Activated CD8-positive, alpha-beta T cell treated with anti-CD3 and anti-CD28 coated beads, Interleukin-2, amount 10 ng/mL, durations not matched to agents 7 days and 5 days (primary cell): ENCODE data around the gene RASSF6. TPM values are rescaled to one million over a fixed set of nuclear protein-coding genes. Genes with fewer than 3 reads are reported as not detected.
"Not testable (repeated sequence)": the region's sequence is repeated elsewhere in the genome, so short reads cannot be mapped to it uniquely, and the experiment has no call there.

Source experiments
- ATAC-seq: fragments of 150-1000 bp; cut with Tn5 transposase; one replicate; pipeline ENCODE4 v1.10.0; 2021; ENCODE audit warnings: moderate library complexity
- CTCF ChIA-PET: fragments of 350-600 bp; sonication (Branson Sonifier 250); formaldehyde crosslinking; loops from one replicate; lab custom pipeline; 2021; ENCODE audit warnings: antibody characterized with exemption; lab: Charles Lee
- POLR2A ChIA-PET: fragments of 350-600 bp; sonication (Branson Sonifier 250); formaldehyde crosslinking; loops from one replicate; lab custom pipeline; 2021; ENCODE audit warnings: antibody characterized with exemption; lab: Charles Lee
- DNase-seq: peaks from one replicate; pipeline ENCODE4 v3.0.0-alpha.2; 2020
- H3K27ac Mint-ChIP-seq: one replicate; pipeline ENCODE4 v1.8.0; 2021; ENCODE audit warnings: mild to moderate bottlenecking, mixed read lengths
- H3K27me3 Mint-ChIP-seq: one replicate; pipeline ENCODE4 v1.8.0; 2021; ENCODE audit warnings: low read depth, mixed read lengths
- H3K36me3 Mint-ChIP-seq: one replicate; pipeline ENCODE4 v1.8.0; 2021; ENCODE audit warnings: low read depth, mixed read lengths
- H3K4me1 Mint-ChIP-seq: one replicate; pipeline ENCODE4 v1.8.0; 2021; ENCODE audit warnings: low read depth, mixed read lengths
- H3K4me3 Mint-ChIP-seq: one replicate; pipeline ENCODE4 v1.8.0; 2021; ENCODE audit warnings: mild to moderate bottlenecking, mixed read lengths
- H3K9me3 Mint-ChIP-seq: one replicate; pipeline ENCODE4 v1.8.0; 2022; ENCODE audit warnings: mixed read lengths; ENCODE audit not compliant: insufficient read depth
- total RNA-seq, 2 experiments: library from RNA; stranded (reverse); gene quantifications; one replicate each; pipeline ENCODE4 v1.2.3, GENCODE V29; 2021

Gene RASSF6, protein sequence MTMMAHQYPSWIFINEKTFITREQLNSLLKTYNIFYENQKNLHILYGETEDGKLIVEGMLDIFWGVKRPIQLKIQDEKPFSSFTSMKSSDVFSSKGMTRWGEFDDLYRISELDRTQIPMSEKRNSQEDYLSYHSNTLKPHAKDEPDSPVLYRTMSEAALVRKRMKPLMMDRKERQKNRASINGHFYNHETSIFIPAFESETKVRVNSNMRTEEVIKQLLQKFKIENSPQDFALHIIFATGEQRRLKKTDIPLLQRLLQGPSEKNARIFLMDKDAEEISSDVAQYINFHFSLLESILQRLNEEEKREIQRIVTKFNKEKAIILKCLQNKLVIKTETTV
- total RNA-seq, result not detected

GRCh38 chr4:73620115-73620792, at the start of gene RASSF6:
Gene RASSF6, minus strand, starts transcription at chr4:73620436. Its CDS starts 8,641 bp downstream, at chr4:73611795.
- POLR2A ChIA-PET, result no interaction called here
- CTCF ChIA-PET, result no interaction called here
- no peaks in the 10 kb centered on the region for H3K36me3 Mint-ChIP-seq
- DNase-seq, result no peak
- no peaks in the 10 kb centered on the region for H3K9me3 Mint-ChIP-seq
- H3K4me3 Mint-ChIP-seq, result no peak within 1 kb of the TSS
- ATAC-seq, result peak; percentile 49
- H3K27me3 Mint-ChIP-seq, result peaks cover 13% of the 10 kb centered on the region
- peaks cover 4% of the 10 kb centered on the region for H3K4me1 Mint-ChIP-seq
- H3K27ac Mint-ChIP-seq, result no peak within 1 kb of the TSS

DNA sequence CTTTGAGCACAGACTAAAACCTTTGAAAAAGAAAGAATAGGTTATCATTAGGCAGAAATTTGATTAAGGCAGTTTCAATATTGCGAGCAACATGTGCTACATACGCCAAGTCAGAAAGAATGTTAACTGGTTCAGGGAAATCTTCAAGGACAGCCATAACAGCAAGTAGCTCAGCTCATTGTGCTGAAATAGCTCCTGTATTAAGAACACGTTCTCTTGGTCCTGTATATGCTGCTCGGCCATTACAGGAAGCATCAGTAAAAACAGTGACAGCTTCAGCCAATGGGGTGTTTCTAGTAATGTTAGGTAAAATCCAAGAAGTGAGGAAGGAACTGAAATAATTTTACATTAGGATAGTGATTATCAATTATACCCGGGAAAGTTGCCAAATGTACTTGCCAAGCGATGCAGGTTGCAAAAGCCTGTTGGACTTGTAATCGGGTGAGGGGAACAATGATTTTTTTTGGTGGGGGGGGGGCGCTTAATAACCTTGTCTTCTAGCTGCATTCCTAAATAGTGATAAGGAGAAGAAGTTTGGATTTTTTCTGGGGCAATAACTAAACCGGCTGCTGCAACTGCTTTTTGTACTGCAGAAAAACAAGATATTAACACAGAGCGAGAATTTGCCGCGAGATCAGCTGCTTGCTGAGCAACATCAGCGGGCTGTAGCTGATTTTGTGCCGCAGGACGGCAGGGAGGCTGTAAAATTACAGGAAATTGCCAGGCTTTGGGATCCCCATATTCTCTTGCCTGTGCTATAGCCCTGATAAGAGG, 49.4 kb upstream of the RASSF6 start:
- Mint-ChIP-seq H3K27ac (no peak overlapping the region), H3K4me3 (no peak overlapping the region), H3K4me1 (no peaks in the 10 kb centered on the region), H3K9me3 (no peaks in the 10 kb centered on the region), H3K27me3 (no peaks in the 10 kb centered on the region), H3K36me3 (no peaks in the 10 kb centered on the region)
- DNase-seq (no peak), ATAC-seq (no peak)
- POLR2A ChIA-PET, result no interaction called here
- CTCF ChIA-PET, result interaction anchor here (1.2 kb wide), 1 partner anchor 16 kb away, joined by 4 read pairs; no protein-coding TSS in a partner anchor

DNA sequence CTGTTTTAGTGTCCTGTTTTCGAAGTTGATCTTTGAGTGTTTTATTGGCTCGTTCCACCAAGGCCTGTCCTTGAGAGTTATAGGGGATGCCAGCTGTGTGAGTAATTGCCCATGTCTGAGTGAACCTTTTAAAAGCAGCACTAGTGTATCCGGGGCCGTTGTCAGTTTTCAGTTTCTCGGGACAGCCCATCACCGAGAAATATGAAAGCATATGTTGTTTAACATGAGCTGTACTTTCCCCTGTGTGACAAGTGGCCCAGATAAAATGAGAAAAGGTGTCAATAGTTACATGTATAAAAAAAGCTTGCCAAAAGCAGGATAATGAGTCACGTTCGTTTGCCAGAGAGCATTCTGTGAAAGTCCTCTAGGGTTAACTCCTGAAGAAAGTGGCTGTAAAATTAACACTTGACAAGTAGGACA, 48.6 kb upstream of the RASSF6 start:
- ChIA-PET CTCF (interaction anchor here (1.2 kb wide), 1 partner anchor 15 kb away, joined by 4 read pairs; no protein-coding TSS in a partner anchor), POLR2A (no interaction called here)
- ATAC-seq, result no peak
- DNase-seq, result no peak
- Mint-ChIP-seq H3K4me3 (no peak overlapping the region), H3K4me1 (no peaks in the 10 kb centered on the region), H3K27me3 (no peaks in the 10 kb centered on the region), H3K27ac (no peak overlapping the region), H3K36me3 (no peaks in the 10 kb centered on the region), H3K9me3 (no peaks in the 10 kb centered on the region)

- H3K4me1 Mint-ChIP-seq, H3K4me3 Mint-ChIP-seq, H3K36me3 Mint-ChIP-seq, DNase-seq, CTCF ChIA-PET, H3K9me3 Mint-ChIP-seq, H3K27me3 Mint-ChIP-seq, POLR2A ChIA-PET, ATAC-seq, H3K27ac Mint-ChIP-seq: not testable (repeated sequence)
Observed at GRCh38 chr4:73665924-73666323, 45.7 kb upstream of the RASSF6 start.

DNA sequence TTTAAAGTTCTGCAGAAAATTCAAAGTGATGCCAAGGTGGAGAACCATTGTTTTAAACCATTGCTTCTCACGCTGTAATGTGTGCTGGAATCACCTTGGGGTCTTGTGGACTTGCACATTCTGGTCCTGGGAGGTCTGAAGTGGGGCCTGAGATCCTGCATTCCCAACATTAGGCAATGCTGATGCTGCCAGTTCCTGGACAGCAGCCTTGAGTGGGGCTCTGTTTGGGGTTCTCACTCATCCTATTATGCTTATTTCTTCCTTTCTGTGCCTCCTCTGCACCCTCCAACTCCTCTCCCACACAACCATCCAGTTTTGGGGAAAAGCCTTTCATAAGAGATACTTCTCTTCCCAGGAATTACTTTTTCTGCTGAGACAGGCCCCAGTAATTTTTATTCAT, 44.2 kb upstream of the RASSF6 start:
- Mint-ChIP-seq H3K4me3 (no peak overlapping the region), H3K36me3 (no peaks in the 10 kb centered on the region), H3K27me3 (peaks cover 3% of the 10 kb centered on the region), H3K9me3 (no peaks in the 10 kb centered on the region), H3K4me1 (no peaks in the 10 kb centered on the region), H3K27ac (no peak overlapping the region)
- ATAC-seq (no peak), DNase-seq (no peak)
- ChIA-PET POLR2A (no interaction called here), CTCF (no interaction called here)

GRCh38 chr4:73663576-73663975, 43.3 kb upstream of the RASSF6 start:
- DNase-seq (no peak), ATAC-seq (no peak)
- H3K4me3 Mint-ChIP-seq, result no peak overlapping the region
- H3K36me3 Mint-ChIP-seq, result no peaks in the 10 kb centered on the region
- peaks cover 3% of the 10 kb centered on the region for H3K27me3 Mint-ChIP-seq
- ChIA-PET POLR2A (no interaction called here), CTCF (interaction anchor here (1.2 to 4.2 kb wide), 4 partner anchors 10 to 470 kb away, joined by 3 to 19 read pairs (median 3); no protein-coding TSS in a partner anchor)
- no peaks in the 10 kb centered on the region for H3K9me3 Mint-ChIP-seq
- H3K4me1 Mint-ChIP-seq, result no peaks in the 10 kb centered on the region
- no peak overlapping the region for H3K27ac Mint-ChIP-seq

- H3K9me3 Mint-ChIP-seq, result no peaks in the 10 kb centered on the region
- no peak overlapping the region for H3K27ac Mint-ChIP-seq
- H3K36me3 Mint-ChIP-seq, result no peaks in the 10 kb centered on the region
- DNase-seq, result no peak
- CTCF ChIA-PET, result interaction anchor here (1.1 to 4.2 kb wide), 7 partner anchors 9 to 474 kb away, joined by 3 to 19 read pairs (median 3); no protein-coding TSS in a partner anchor
- H3K4me3 Mint-ChIP-seq, result no peak overlapping the region
- H3K4me1 Mint-ChIP-seq, result no peaks in the 10 kb centered on the region
- ATAC-seq, result no peak
- H3K27me3 Mint-ChIP-seq, result peaks cover 3% of the 10 kb centered on the region
- POLR2A ChIA-PET, result no interaction called here
Observed at GRCh38 chr4:73662709-73663546, 42.7 kb upstream of the RASSF6 start.

DNA sequence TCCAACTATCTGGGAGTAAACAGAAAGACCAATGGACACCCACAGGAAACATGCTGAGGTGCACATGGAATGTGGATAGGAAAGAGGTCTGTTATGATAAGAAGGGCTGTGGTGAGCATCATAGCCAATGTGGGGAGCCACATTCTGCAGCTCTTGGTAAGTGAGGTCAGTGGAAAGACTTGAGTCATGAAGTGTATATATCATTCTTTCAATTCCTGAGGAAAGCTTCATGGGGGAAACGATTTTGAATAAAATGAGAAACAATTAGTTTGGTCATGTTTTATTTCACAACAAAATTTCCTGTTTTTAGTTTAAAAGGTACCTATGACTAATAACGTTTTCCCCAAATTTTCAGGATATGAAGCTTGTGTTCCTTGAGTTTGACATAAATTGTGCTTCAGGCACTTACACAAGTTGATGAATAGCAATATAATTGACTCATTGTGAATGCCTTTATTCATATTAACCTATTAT, 41.4 kb upstream of the RASSF6 start:
- ChIA-PET CTCF (interaction anchor here (0.5 to 4.2 kb wide), 5 partner anchors 126 to 959 kb away, joined by 3 to 19 read pairs (median 3); no protein-coding TSS in a partner anchor), POLR2A (no interaction called here)
- Mint-ChIP-seq H3K9me3 (no peaks in the 10 kb centered on the region), H3K4me3 (no peak overlapping the region), H3K27ac (no peak overlapping the region), H3K27me3 (peaks cover 3% of the 10 kb centered on the region), H3K4me1 (no peaks in the 10 kb centered on the region), H3K36me3 (no peaks in the 10 kb centered on the region)
- ATAC-seq (no peak), DNase-seq (no peak)

- ATAC-seq (no peak), DNase-seq (no peak)
- CTCF ChIA-PET, result interaction anchor here (4.2 kb wide), 1 partner anchor 473 kb away, joined by 19 read pairs; no protein-coding TSS in a partner anchor
- Mint-ChIP-seq H3K4me1 (no peaks in the 10 kb centered on the region), H3K36me3 (no peaks in the 10 kb centered on the region), H3K9me3 (no peaks in the 10 kb centered on the region), H3K27ac (no peak overlapping the region), H3K27me3 (peaks cover 3% of the 10 kb centered on the region), H3K4me3 (no peak overlapping the region)
- POLR2A ChIA-PET, result no interaction called here
Observed at GRCh38 chr4:73660808-73661207, 40.6 kb upstream of the RASSF6 start.

DNA sequence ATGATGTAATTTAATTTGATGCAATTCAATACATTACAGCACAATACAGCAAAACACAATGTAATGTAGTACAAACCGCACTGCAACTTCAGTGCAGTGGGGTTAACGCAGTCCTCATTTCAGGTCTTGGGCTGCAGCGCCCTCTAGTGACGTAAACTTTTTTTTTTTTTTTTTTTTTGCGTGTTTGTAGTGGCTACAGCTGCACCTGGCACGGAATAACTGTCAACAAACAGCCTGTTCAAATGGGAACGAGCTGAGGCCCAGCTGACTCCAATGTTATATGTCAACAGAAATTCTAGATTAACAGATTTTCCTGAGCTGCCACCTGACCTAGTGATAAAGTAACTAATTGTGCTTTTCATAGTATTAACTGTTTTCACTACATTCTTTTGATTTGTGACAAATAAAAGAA, 33.5 kb upstream of the RASSF6 start:
- H3K4me1 Mint-ChIP-seq, result no peaks in the 10 kb centered on the region
- peaks cover 1% of the 10 kb centered on the region for H3K27me3 Mint-ChIP-seq
- ATAC-seq (peak; percentile 60), DNase-seq (no peak)
- H3K9me3 Mint-ChIP-seq, result no peaks in the 10 kb centered on the region
- H3K4me3 Mint-ChIP-seq, result no peak overlapping the region
- no peak overlapping the region for H3K27ac Mint-ChIP-seq
- H3K36me3 Mint-ChIP-seq, result no peaks in the 10 kb centered on the region
- POLR2A ChIA-PET, result no interaction called here
- CTCF ChIA-PET, result interaction anchor here (0.7 to 2.0 kb wide), 6 partner anchors 9 to 80 kb away, joined by 3 to 8 read pairs (median 3); no protein-coding TSS in a partner anchor

- Mint-ChIP-seq H3K4me1 (no peaks in the 10 kb centered on the region), H3K9me3 (no peaks in the 10 kb centered on the region), H3K27ac (no peak overlapping the region), H3K27me3 (peaks cover 1% of the 10 kb centered on the region), H3K4me3 (no peak overlapping the region), H3K36me3 (no peaks in the 10 kb centered on the region)
- no peak for ATAC-seq
- DNase-seq, result no peak
- ChIA-PET CTCF (no interaction called here), POLR2A (no interaction called here)
Observed at GRCh38 chr4:73650250-73650649, 30.0 kb upstream of the RASSF6 start.
